Measurements from ENCODE around the gene TRAF3IP1.

TRAF3IP1 gene

GRCh38 chr2:238351315-238351714 lies 31.0 kb downstream of the TRAF3IP1 start:
- TF ChIP-seq CTCF (IDR thresholded peaks at IDR 0.05; ENCODE audit: low read depth, low read length, missing control alignments) = no peak
- in situ Hi-C loops (cut with HindIII; ENCODE audit: low sequenced_read_pairs) = no loop called here
- DNase-seq (ENCODE audit: low read depth) = no peak
- H3K4me3 ChIP-seq (ENCODE audit: low read depth, low read length) = no peak overlapping the region

GRCh38 chr2:238352361-238352760 lies 32.0 kb downstream of the TRAF3IP1 start:
- TF ChIP-seq CTCF (IDR thresholded peaks at IDR 0.05; ENCODE audit: low read depth, low read length, missing control alignments) = no peak
- DNase-seq (ENCODE audit: low read depth) = no peak
- no peak overlapping the region for H3K4me3 ChIP-seq (ENCODE audit: low read depth, low read length)
- in situ Hi-C loops (cut with HindIII; ENCODE audit: low sequenced_read_pairs) = no loop called here

GRCh38 chr2:238358769-238359168 lies 38.5 kb downstream of the TRAF3IP1 start:
- in situ Hi-C loops (cut with HindIII; ENCODE audit: low sequenced_read_pairs) = no loop called here
- no peak for TF ChIP-seq CTCF (IDR thresholded peaks at IDR 0.05; ENCODE audit: low read depth, low read length, missing control alignments)
- H3K4me3 ChIP-seq (ENCODE audit: low read depth, low read length) = no peak overlapping the region
- no peak for DNase-seq (ENCODE audit: low read depth)

GRCh38 chr2:238359403-238359802 lies 39.1 kb downstream of the TRAF3IP1 start:
- no peak for DNase-seq (ENCODE audit: low read depth)
- TF ChIP-seq CTCF (IDR thresholded peaks at IDR 0.05; ENCODE audit: low read depth, low read length, missing control alignments) = no peak
- H3K4me3 ChIP-seq (ENCODE audit: low read depth, low read length) = no peak overlapping the region
- in situ Hi-C loops (cut with HindIII; ENCODE audit: low sequenced_read_pairs) = no loop called here

- no peak for TF ChIP-seq CTCF (IDR thresholded peaks at IDR 0.05; ENCODE audit: low read depth, low read length, missing control alignments)
- H3K4me3 ChIP-seq (ENCODE audit: low read depth, low read length) = no peak overlapping the region
- no peak for DNase-seq (ENCODE audit: low read depth)
- in situ Hi-C loops (cut with HindIII; ENCODE audit: low sequenced_read_pairs) = no loop called here
Measured at GRCh38 chr2:238361877-238362276, 41.6 kb downstream of the TRAF3IP1 start.

GRCh38 chr2:238362626-238363025 lies 42.3 kb downstream of the TRAF3IP1 start:
- DNase-seq (ENCODE audit: low read depth) = no peak
- no peak for TF ChIP-seq CTCF (IDR thresholded peaks at IDR 0.05; ENCODE audit: low read depth, low read length, missing control alignments)
- H3K4me3 ChIP-seq (ENCODE audit: low read depth, low read length) = no peak overlapping the region
- in situ Hi-C loops (cut with HindIII; ENCODE audit: low sequenced_read_pairs) = no loop called here

GRCh38 chr2:238369591-238370040 lies 49.3 kb downstream of the TRAF3IP1 start:
- no peak for DNase-seq (ENCODE audit: low read depth)
- in situ Hi-C loops (cut with HindIII; ENCODE audit: low sequenced_read_pairs) = no loop called here
- no peak overlapping the region for H3K4me3 ChIP-seq (ENCODE audit: low read depth, low read length)
- TF ChIP-seq CTCF (IDR thresholded peaks at IDR 0.05; ENCODE audit: low read depth, low read length, missing control alignments) = no peak

All from astrocyte of the cerebellum (primary cell).